HFF-Myc (cell line): Measurements from ENCODE around the gene DDRGK1.
"Not testable (repeated sequence)": the region's sequence is repeated elsewhere in the genome, so short reads cannot be mapped to it uniquely, and the experiment has no call there.

ENCODE experiments used
- DNase-seq: peaks from one replicate; pipeline ENCODE4 v3.0.0-alpha.2; 2011; ENCODE audit warnings: low read depth; ENCODE audit errors: extremely low read depth
- H3K4me3 ChIP-seq: replicated peaks from 2 replicates; pipeline ENCODE4 v1.5.1; 2011; ENCODE audit warnings: low read depth, mild to moderate bottlenecking, control low read depth, low read length
- CTCF ChIP-seq: IDR thresholded peaks from 2 replicates; pipeline ENCODE4 v1.5.1; 2012; ENCODE audit warnings: mild to moderate bottlenecking, low read depth, low read length, control low read depth; ENCODE audit errors: missing control alignments

Gene DDRGK1

GRCh38 chr20:3193806-3194616 lies 10.5 kb downstream of the DDRGK1 start:
- no peak overlapping the region for H3K4me3 ChIP-seq
- no peak for TF ChIP-seq CTCF

DNA sequence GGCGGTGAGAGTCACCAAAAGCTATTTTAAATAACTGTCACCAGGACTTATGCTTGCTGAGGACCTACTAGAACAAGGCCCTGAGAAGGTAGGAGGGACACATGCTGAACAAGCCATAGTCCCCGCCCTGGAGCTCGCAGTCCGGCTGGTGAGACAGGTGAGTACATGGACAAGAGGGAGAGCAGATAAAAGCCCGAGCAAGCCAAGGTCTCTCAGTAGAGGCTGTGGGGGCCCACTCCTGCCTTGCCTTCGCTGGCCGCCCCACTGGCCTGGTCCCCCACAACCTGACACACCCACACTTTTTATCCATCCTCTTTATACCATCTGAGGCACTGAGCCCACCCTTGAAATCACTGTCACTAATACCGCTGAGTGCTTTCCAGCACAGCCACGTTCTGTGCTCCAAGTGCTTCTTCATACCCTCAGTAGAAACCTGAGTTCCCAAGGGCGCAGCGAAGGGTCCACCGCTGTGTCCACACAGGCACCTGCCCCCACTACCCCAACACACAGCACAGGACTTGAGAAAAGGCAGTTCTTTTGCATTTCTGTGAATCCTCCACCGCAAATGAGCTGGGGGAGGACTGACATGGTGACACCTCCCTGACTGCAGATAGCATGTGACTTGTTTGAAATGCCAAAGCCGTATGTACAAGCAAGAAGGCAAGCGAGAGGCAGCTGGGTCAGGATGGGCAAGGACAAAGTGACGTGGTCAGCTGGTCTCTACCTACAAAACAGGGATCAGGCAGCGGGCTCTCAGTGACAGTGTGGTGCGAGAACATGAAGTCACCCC lies 12.1 kb downstream of the DDRGK1 start:
- no peak overlapping the region for H3K4me3 ChIP-seq
- no peak for DNase-seq
- no peak for TF ChIP-seq CTCF

More at GRCh38 chr20:3193806-3194616, 10.5 kb downstream of the DDRGK1 start:
- no peak for DNase-seq

DNA sequence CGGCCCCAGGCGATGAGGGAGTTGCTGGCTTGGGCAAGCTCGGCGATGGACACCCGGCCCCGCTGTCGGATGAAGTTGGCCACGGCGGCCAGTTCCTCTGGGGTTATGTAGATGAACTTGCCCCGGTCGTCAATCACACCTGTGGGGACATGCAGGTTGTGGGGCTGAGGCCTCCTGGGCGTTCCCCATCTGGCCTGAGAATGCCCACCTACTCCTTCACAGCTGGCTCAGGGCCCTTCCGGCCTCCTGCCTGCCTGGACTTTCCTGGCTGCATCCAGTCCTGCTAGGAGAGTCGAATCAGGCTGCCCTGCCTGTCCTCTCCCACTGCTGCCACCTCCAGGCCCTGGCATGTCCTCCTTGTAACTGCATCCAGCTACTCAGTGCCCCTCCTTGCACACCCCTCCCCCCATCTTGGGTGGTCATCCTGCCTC lies 13.8 kb downstream of the DDRGK1 start:
- H3K4me3 ChIP-seq: no peak overlapping the region
- no peak for DNase-seq
- no peak for TF ChIP-seq CTCF

- no peak for TF ChIP-seq CTCF
- DNase-seq: no peak
- H3K4me3 ChIP-seq: no peak overlapping the region
Measured at GRCh38 chr20:3189561-3190131, 14.8 kb downstream of the DDRGK1 start.

DNA sequence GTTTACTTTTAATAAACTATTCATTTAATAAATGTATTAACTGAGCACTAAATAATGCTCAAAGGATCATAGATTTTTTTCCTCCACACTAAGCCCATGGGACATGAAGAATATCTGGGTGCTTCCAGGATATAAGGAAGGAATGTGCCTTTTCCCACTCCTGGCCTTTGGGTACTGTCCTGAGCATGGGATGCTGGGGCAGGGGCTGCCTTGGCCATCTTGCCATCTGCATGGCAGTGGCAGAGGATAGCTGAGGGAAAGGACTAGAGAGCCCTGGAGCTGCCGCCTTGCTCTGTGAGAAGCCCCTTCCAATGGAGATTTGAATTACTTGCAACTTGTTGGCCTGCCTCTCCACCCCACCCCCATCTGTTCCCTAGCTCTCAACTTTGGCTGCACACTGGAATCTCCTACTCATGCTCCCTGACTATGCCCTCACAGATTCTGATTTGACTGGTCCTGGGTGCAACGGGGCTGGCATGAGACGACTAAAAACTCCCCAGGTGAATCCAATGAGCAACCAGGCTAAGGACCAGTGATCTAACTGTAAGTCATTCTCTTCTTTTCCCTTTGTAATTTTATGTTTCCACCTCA lies 15.6 kb downstream of the DDRGK1 start:
- TF ChIP-seq CTCF: no peak
- no peak for DNase-seq
- no peak overlapping the region for H3K4me3 ChIP-seq

GRCh38 chr20:3187861-3188260 lies 16.6 kb downstream of the DDRGK1 start:
- not testable (repeated sequence) for H3K4me3 ChIP-seq, DNase-seq
